Left ventricle myocardium inferior (tissue), 1 donor: Measurements from ENCODE around the gene MITF. TPM values are rescaled to one million over a fixed set of nuclear protein-coding genes. Genes with fewer than 3 reads are reported as not detected.

Experiments
- DNase-seq: peaks from one replicate; pipeline ENCODE4 v3.0.0-alpha.2; 2020
- H3K27ac ChIP-seq: fragments of 200-600 bp; replicated peaks from 2 replicates; pipeline ENCODE4 v1.8.0; 2021
- H3K27me3 ChIP-seq: fragments of 200-600 bp; 2 replicates; pipeline ENCODE4 v1.8.0; 2021; ENCODE audit warnings: low read depth
- H3K36me3 ChIP-seq: fragments of 200-600 bp; 2 replicates; pipeline ENCODE4 v1.8.0; 2021
- H3K4me1 ChIP-seq: fragments of 200-600 bp; 2 replicates; pipeline ENCODE4 v1.8.0; 2021
- H3K4me3 ChIP-seq: fragments of 200-600 bp; 2 replicates; pipeline ENCODE4 v1.8.0; 2021; ENCODE audit warnings: mild to moderate bottlenecking, moderate library complexity
- H3K9me3 ChIP-seq: fragments of 200-600 bp; replicated peaks from 2 replicates; pipeline ENCODE4 v1.8.0; 2021
- intact Hi-C: fragments of 100-400 bp; cut with micrococcal nuclease; formaldehyde crosslinking; loops from one replicate; pipeline ENCODE4 v1.11.0; 2022
- total RNA-seq: library from RNA; stranded (reverse); fragmentation: NEBNext Ultra II Directional; extraction: Animal tissue kit (Norgen Biotek cat#: 25700); gene quantifications from one replicate; pipeline ENCODE4 v1.2.1, GENCODE V29; 2021
- TF ChIP-seq, protein P1 (sequence below): fragments of 200-600 bp; IDR thresholded peaks from 2 replicates; pipeline ENCODE4 v1.8.0; 2021; ENCODE audit warnings: antibody characterized with exemption, mild to moderate bottlenecking, borderline replicate concordance
- donor health status: DM: no; HTN: yes; CAD: no; lungs with severe emphysema.

The MITF gene
- total RNA-seq, 1 donor from 2014 or later: 81.9 TPM

DNA sequence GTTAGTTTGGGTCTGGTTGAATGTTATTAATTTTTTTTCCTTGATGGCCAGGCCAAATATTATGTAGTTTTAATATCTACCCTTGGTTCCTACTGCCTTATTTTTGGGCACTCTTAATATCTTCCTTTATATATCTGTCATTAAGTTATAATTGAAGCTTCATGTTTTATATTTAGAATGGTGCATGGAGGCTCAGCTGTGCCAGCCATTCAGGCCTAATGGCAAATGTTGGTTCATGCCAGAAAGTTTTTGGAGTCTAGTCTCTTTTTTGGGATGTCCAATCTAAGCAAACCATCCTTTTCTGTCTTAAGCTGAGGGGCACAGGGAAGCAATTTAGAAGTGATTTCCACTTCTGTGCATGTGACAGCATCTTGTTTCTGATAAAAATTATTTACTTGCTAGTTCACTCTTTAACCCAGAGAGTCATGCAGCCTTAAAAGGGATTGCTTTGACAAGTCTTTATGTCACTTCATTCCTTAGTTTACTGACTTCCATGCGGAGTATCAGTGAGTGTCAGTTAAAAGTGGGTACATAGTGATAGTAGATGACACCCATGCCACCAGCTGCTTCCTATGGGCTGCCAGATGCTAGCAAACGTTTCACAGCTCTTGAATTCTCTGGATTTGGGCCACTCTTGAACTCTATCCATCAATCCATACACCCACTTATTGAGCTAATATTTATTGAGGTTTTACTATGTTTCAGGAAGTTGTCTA is 33.0 kb downstream of the MITF start:
- peak overlapping the region; percentile 3 for H3K4me3 ChIP-seq
- H3K36me3 ChIP-seq: no peaks in the 10 kb centered on the region
- no peaks in the 10 kb centered on the region for H3K27me3 ChIP-seq
- TF ChIP-seq, protein P1, sequence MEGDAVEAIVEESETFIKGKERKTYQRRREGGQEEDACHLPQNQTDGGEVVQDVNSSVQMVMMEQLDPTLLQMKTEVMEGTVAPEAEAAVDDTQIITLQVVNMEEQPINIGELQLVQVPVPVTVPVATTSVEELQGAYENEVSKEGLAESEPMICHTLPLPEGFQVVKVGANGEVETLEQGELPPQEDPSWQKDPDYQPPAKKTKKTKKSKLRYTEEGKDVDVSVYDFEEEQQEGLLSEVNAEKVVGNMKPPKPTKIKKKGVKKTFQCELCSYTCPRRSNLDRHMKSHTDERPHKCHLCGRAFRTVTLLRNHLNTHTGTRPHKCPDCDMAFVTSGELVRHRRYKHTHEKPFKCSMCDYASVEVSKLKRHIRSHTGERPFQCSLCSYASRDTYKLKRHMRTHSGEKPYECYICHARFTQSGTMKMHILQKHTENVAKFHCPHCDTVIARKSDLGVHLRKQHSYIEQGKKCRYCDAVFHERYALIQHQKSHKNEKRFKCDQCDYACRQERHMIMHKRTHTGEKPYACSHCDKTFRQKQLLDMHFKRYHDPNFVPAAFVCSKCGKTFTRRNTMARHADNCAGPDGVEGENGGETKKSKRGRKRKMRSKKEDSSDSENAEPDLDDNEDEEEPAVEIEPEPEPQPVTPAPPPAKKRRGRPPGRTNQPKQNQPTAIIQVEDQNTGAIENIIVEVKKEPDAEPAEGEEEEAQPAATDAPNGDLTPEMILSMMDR: no peak
- no peaks in the 10 kb centered on the region for H3K9me3 ChIP-seq
- H3K4me1 ChIP-seq: peaks cover 92% of the 10 kb centered on the region
- peak overlapping the region; percentile 76 for H3K27ac ChIP-seq
- DNase-seq: no peak
- intact Hi-C loops: no loop called here

DNA sequence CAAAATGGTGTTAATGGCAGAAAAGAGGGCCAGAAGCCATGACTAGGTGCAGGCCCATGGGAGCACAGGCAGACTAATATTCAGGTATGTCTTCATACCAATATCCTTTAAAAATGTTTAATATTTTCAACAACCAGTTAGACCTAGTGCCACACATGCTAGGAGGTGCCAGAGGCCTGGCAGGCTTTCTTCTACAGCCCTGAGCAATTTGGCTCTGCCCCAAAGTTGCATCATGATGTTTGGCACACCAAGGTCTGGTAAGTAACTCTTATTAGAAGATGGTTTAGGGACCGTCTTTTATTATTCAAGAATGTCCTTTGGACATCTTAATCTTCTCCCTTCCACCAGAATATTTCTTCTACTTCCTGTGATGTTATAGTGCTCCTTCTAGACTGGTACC is 34.8 kb downstream of the MITF start:
- H3K4me1 ChIP-seq: peaks cover 82% of the 10 kb centered on the region
- H3K36me3 ChIP-seq: no peaks in the 10 kb centered on the region
- no peaks in the 10 kb centered on the region for H3K27me3 ChIP-seq
- no peak overlapping the region for H3K4me3 ChIP-seq
- H3K27ac ChIP-seq: peak overlapping the region; percentile 76
- TF ChIP-seq, protein P1: no peak
- intact Hi-C loops: no loop called here
- no peaks in the 10 kb centered on the region for H3K9me3 ChIP-seq
- DNase-seq: peak; percentile 61

DNA sequence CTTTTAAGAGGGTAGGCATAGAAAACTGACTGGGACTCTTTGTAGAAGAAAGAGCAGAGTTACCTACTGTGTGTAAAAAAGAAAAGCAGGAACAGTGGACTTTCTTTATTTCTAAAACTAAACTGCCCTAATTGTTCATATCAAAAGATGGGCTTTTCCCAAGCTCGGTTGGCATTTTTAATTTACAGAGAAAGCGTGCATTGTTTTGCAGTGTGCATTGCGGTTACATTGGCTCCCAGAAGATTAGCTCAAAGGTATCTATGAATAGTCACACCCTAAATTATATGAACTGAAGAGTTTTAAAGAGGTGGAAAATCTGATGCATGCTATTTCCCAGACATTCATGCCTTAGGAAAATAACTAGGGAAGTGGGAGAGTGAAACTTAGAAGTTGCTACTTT is 36.5 kb downstream of the MITF start:
- no peaks in the 10 kb centered on the region for H3K27me3 ChIP-seq
- H3K9me3 ChIP-seq: no peaks in the 10 kb centered on the region
- no peaks in the 10 kb centered on the region for H3K36me3 ChIP-seq
- DNase-seq: no peak
- H3K4me3 ChIP-seq: no peak overlapping the region
- TF ChIP-seq, protein P1: no peak
- intact Hi-C loops: no loop called here
- H3K27ac ChIP-seq: no peak overlapping the region
- H3K4me1 ChIP-seq: peaks cover 77% of the 10 kb centered on the region

DNA sequence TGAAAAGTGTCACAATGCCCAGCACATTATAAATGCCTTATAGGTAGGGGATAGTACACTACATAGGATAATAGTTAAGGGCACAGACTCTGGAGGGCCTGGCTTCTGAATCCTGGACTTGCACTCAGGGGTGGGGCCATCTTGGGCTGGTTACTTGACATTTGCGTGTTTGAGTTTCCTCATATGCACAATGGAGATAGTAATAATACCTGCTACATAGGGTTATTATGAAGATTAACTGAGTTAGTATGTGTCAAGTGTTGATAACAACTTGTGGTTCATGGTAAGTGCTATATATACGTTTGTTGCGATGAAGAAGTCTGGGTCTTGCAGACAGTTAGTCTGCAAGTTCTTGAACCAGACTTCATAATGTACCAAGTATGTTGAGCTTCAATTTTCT is 37.0 kb downstream of the MITF start:
- TF ChIP-seq, protein P1: no peak
- H3K9me3 ChIP-seq: no peaks in the 10 kb centered on the region
- no peak overlapping the region for H3K27ac ChIP-seq
- peaks cover 77% of the 10 kb centered on the region for H3K4me1 ChIP-seq
- no peaks in the 10 kb centered on the region for H3K27me3 ChIP-seq
- intact Hi-C loops: no loop called here
- no peak overlapping the region for H3K4me3 ChIP-seq
- no peaks in the 10 kb centered on the region for H3K36me3 ChIP-seq
- DNase-seq: no peak

DNA sequence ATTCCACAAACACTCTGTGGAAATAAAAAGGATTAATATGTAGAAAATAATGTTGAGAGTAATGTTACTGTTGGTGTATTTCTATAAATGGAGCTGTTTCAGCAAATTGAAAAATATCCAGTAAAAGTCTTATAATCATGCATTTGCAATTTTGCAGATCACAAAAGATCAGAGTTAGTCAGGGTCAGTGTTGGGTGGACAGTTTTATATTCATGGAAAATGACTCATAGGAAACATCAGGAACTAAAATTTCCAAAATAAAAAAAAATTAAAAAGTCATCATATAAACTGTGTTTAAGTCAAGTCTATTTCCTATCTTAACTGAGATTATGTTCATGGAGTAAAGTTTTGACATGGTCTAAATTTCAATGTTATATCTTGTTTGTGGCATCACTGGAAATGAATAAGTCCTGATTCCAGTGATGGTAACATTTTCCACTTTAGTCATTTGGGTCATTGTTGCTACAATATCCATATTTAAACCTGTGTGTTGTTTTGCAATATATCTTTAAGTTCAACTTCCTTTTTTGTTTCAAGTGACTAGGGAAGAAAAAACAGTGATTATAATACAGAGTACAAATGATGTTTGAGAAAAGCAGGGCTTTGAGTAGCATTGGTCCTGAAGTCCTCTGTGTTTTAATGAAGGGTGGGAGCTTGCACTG is 37.8 kb downstream of the MITF start:
- DNase-seq: no peak
- peaks cover 78% of the 10 kb centered on the region for H3K4me1 ChIP-seq
- H3K9me3 ChIP-seq: no peaks in the 10 kb centered on the region
- no peaks in the 10 kb centered on the region for H3K27me3 ChIP-seq
- intact Hi-C loops: no loop called here
- no peak overlapping the region for H3K4me3 ChIP-seq
- no peak overlapping the region for H3K27ac ChIP-seq
- H3K36me3 ChIP-seq: no peaks in the 10 kb centered on the region
- TF ChIP-seq, protein P1: no peak
